ENCODE data around the gene SP4.
A peak's percentile ranks its signal among the peaks of the same experiment; 100 is the strongest.

Gene SP4

GRCh38 chr7:21463524-21463923 is 35.6 kb downstream of the SP4 start:
- POLR2A ChIA-PET = no interaction called here
- CTCF ChIA-PET = no interaction called here
- TF ChIP-seq FOXM1 (IDR thresholded peaks at IDR 0.05; ENCODE audit: borderline replicate concordance) (no peak), CTBP1 (IDR thresholded peaks at IDR 0.05; ENCODE audit: borderline replicate concordance) (no peak), LEF1 (IDR thresholded peaks at IDR 0.05; ENCODE audit: borderline replicate concordance) (no peak), SUZ12 (IDR thresholded peaks at IDR 0.05) (no peak), ELF4 (IDR thresholded peaks at IDR 0.05) (no peak), SP1 (IDR thresholded peaks at IDR 0.05) (no peak), ARNT (IDR thresholded peaks at IDR 0.05) (no peak), NFRKB (IDR thresholded peaks at IDR 0.05) (no peak), L3MBTL2 (conservative IDR thresholded peaks at IDR 0.05) (no peak), TARDBP (IDR thresholded peaks at IDR 0.05) (no peak), HDGF (IDR thresholded peaks at IDR 0.05; ENCODE audit: borderline replicate concordance) (no peak), ZNF384 (IDR thresholded peaks at IDR 0.05) (no peak), FOXA1 (IDR thresholded peaks at IDR 0.05) (no peak), FOXK2 (IDR thresholded peaks at IDR 0.05) (no peak), BHLHE40 (IDR thresholded peaks at IDR 0.05; ENCODE audit: borderline replicate concordance) (no peak)
- TF ChIP-seq, protein P1, sequence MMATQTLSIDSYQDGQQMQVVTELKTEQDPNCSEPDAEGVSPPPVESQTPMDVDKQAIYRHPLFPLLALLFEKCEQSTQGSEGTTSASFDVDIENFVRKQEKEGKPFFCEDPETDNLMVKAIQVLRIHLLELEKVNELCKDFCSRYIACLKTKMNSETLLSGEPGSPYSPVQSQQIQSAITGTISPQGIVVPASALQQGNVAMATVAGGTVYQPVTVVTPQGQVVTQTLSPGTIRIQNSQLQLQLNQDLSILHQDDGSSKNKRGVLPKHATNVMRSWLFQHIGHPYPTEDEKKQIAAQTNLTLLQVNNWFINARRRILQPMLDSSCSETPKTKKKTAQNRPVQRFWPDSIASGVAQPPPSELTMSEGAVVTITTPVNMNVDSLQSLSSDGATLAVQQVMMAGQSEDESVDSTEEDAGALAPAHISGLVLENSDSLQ (IDR thresholded peaks at IDR 0.05) = no peak
- DNase-seq (ENCODE audit: extremely low spot score) = no peak

- no peak for DNase-seq (ENCODE audit: extremely low spot score)
- POLR2A ChIA-PET = no interaction called here
Observed at GRCh38 chr7:21468969-21469368, 41.1 kb downstream of the SP4 start.

DNA sequence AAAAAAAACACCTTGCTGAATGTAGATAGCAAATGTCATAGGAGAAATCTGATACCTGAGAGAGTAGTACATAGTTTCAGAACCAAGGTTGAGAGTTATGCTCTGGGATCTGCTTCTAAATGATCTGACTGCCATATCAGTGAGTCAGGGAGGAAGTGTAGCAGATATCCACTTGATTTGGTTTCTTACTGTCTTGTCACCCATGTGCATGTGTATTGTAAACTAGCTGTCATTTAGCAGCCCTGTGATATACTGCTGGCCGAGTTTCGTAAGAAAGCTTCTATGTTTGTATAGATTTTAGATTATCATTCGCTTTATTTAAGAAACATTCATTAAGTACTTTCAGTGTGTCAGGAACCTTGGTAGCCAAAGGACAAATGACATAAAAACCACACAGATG is 42.0 kb downstream of the SP4 start:
- CTCF ChIA-PET = no interaction called here
- TF ChIP-seq BHLHE40 (IDR thresholded peaks at IDR 0.05; ENCODE audit: borderline replicate concordance) (no peak), LEF1 (IDR thresholded peaks at IDR 0.05; ENCODE audit: borderline replicate concordance) (no peak), L3MBTL2 (conservative IDR thresholded peaks at IDR 0.05) (no peak), NFRKB (IDR thresholded peaks at IDR 0.05) (no peak), CTBP1 (IDR thresholded peaks at IDR 0.05; ENCODE audit: borderline replicate concordance) (no peak), ELF4 (IDR thresholded peaks at IDR 0.05) (no peak), FOXK2 (IDR thresholded peaks at IDR 0.05) (no peak), SP1 (IDR thresholded peaks at IDR 0.05) (no peak), TARDBP (IDR thresholded peaks at IDR 0.05) (no peak)
- DNase-seq (ENCODE audit: extremely low spot score) = no peak
- POLR2A ChIA-PET = no interaction called here

More at GRCh38 chr7:21468969-21469368, 41.1 kb downstream of the SP4 start:
- CTCF ChIA-PET = no interaction called here
- TF ChIP-seq HDGF (IDR thresholded peaks at IDR 0.05; ENCODE audit: borderline replicate concordance) (no peak), NFRKB (IDR thresholded peaks at IDR 0.05) (no peak), FOXM1 (IDR thresholded peaks at IDR 0.05; ENCODE audit: borderline replicate concordance) (no peak), ARNT (IDR thresholded peaks at IDR 0.05) (no peak), ELF4 (IDR thresholded peaks at IDR 0.05) (no peak), TARDBP (IDR thresholded peaks at IDR 0.05) (no peak), SP1 (IDR thresholded peaks at IDR 0.05) (no peak), BHLHE40 (IDR thresholded peaks at IDR 0.05; ENCODE audit: borderline replicate concordance) (no peak), LEF1 (IDR thresholded peaks at IDR 0.05; ENCODE audit: borderline replicate concordance) (no peak), FOXK2 (IDR thresholded peaks at IDR 0.05) (no peak), CTBP1 (IDR thresholded peaks at IDR 0.05; ENCODE audit: borderline replicate concordance) (no peak), L3MBTL2 (conservative IDR thresholded peaks at IDR 0.05) (no peak), ZNF384 (IDR thresholded peaks at IDR 0.05) (no peak), SUZ12 (IDR thresholded peaks at IDR 0.05) (no peak), FOXA1 (IDR thresholded peaks at IDR 0.05) (no peak)
- TF ChIP-seq, protein P1 (IDR thresholded peaks at IDR 0.05) = no peak

DNA sequence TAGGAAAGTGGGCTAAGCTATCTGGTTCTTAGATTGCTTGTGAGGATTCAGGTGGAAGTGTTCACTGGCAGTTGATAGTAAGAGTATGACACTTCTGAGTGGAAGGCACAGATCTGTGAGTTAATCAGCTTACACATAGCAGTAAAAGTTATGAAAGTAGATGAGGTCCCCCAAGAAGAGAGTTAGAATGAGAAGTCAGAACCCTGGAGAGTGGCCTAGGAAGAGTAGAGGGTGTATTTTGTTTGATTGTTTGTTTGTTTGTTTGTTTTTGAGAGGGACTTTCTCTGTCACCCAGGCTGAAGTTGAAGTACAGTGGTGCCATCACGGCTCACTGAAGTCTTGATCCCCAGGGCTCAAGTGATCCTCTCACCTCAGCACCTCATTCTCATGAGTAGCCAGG is 44.1 kb downstream of the SP4 start:
- POLR2A ChIA-PET = no interaction called here
- no peak for DNase-seq (ENCODE audit: extremely low spot score)
- CTCF ChIA-PET = no interaction called here
- TF ChIP-seq, protein P1 (IDR thresholded peaks at IDR 0.05) = no peak

- DNase-seq (ENCODE audit: extremely low spot score) = no peak
- TF ChIP-seq, protein P1 (IDR thresholded peaks at IDR 0.05) = peak; percentile 60
- peak; percentile 76; the same call in 1 of the 2 replicates for TF ChIP-seq FOXA1 (IDR thresholded peaks at IDR 0.05)
- TF ChIP-seq ELF4 (IDR thresholded peaks at IDR 0.05) = no peak
- no peak for TF ChIP-seq SUZ12 (IDR thresholded peaks at IDR 0.05)
- TF ChIP-seq BHLHE40 (IDR thresholded peaks at IDR 0.05; ENCODE audit: borderline replicate concordance) = no peak
- peak; percentile 90 for TF ChIP-seq ZNF384 (IDR thresholded peaks at IDR 0.05)
- TF ChIP-seq L3MBTL2 (conservative IDR thresholded peaks at IDR 0.05) = no peak
- no peak for TF ChIP-seq ARNT (IDR thresholded peaks at IDR 0.05)
- no peak for TF ChIP-seq TARDBP (IDR thresholded peaks at IDR 0.05)
- TF ChIP-seq SP1 (IDR thresholded peaks at IDR 0.05) = no peak
- TF ChIP-seq CTBP1 (IDR thresholded peaks at IDR 0.05; ENCODE audit: borderline replicate concordance) = peak; percentile 94
- CTCF ChIA-PET = interaction anchor here (0.7 kb wide), 1 partner anchor 52 kb away, joined by 5 read pairs; no protein-coding TSS in a partner anchor
- POLR2A ChIA-PET = no interaction called here
Observed at GRCh38 chr7:21476429-21476828, 48.5 kb downstream of the SP4 start.
